Measurements from ENCODE around the gene KCTD1.
A peak's percentile ranks its signal among the peaks of the same experiment; 100 is the strongest.

Gene KCTD1

GRCh38 chr18:26479065-26479680 lies 69.2 kb downstream of the KCTD1 start:
- no peak for DNase-seq

- no peak for DNase-seq
Measured at GRCh38 chr18:26477828-26478466, 70.4 kb downstream of the KCTD1 start.

GRCh38 chr18:26476697-26477096 lies 71.7 kb downstream of the KCTD1 start:
- DNase-seq, result no peak

GRCh38 chr18:26474542-26474941 lies 73.8 kb downstream of the KCTD1 start:
- no peak for DNase-seq

GRCh38 chr18:26473672-26474071 lies 74.7 kb downstream of the KCTD1 start:
- no peak for DNase-seq

- no peak for DNase-seq
Measured at GRCh38 chr18:26471826-26472225, 76.5 kb downstream of the KCTD1 start.

- no peak for DNase-seq
Measured at GRCh38 chr18:26471027-26471426, 77.3 kb downstream of the KCTD1 start.

GRCh38 chr18:26470011-26470637 lies 78.2 kb downstream of the KCTD1 start:
- no peak for DNase-seq

GRCh38 chr18:26468931-26469340 lies 79.4 kb downstream of the KCTD1 start:
- DNase-seq, result no peak

GRCh38 chr18:26466026-26466425 lies 82.3 kb downstream of the KCTD1 start:
- DNase-seq, result no peak

- DNase-seq, result no peak
Measured at GRCh38 chr18:26465431-26465830, 82.9 kb downstream of the KCTD1 start.

GRCh38 chr18:26464128-26465011 lies 84.0 kb downstream of the KCTD1 start:
- DNase-seq, result no peak

- DNase-seq, result no peak
Measured at GRCh38 chr18:26462355-26462754, 86.0 kb downstream of the KCTD1 start.

GRCh38 chr18:26461405-26461804 lies 86.9 kb downstream of the KCTD1 start:
- no peak for DNase-seq

GRCh38 chr18:26460449-26461091 lies 87.8 kb downstream of the KCTD1 start:
- DNase-seq, result no peak

- DNase-seq, result no peak
Measured at GRCh38 chr18:26459884-26460283, 88.5 kb downstream of the KCTD1 start.

- DNase-seq, result no peak
Measured at GRCh38 chr18:26459340-26459739, 89.0 kb downstream of the KCTD1 start.

- DNase-seq, result peak; percentile 14
Measured at GRCh38 chr18:26458526-26459232, 89.7 kb downstream of the KCTD1 start.

- DNase-seq, result no peak
Measured at GRCh38 chr18:26457611-26458353, 90.6 kb downstream of the KCTD1 start.

GRCh38 chr18:26457195-26457594 lies 91.2 kb downstream of the KCTD1 start:
- DNase-seq, result no peak

GRCh38 chr18:26456070-26456491 lies 92.3 kb downstream of the KCTD1 start:
- no peak for DNase-seq
